SK-N-SH (cell line): Measurements from ENCODE around the gene CHERP. TPM values are rescaled to one million over a fixed set of nuclear protein-coding genes. Genes with fewer than 3 reads are reported as not detected.
A peak's percentile ranks its signal among the peaks of the same experiment; 100 is the strongest.

Experiments used
- CTCF ChIA-PET: fragments of 300-600, 350-600 bp; formaldehyde crosslinking; extraction: SDS; loops from one replicate; lab custom pipeline; 2021; lab: Yijun Ruan, JAX
- POLR2A ChIA-PET: fragments of 350-600 bp; sonication (Branson Sonifier 250); formaldehyde crosslinking; extraction: SDS; loops from one replicate; lab custom pipeline; 2020; ENCODE audit warnings: antibody characterized with exemption, inconsistent platforms; lab: Yijun Ruan, JAX
- DNase-seq: peaks from one replicate; pipeline ENCODE4 v3.0.0; 2012
- H2AFZ ChIP-seq: fragments of 200-600 bp; sonication (generic); 2 replicates; pipeline ENCODE4 v1.8.1; 2016; ENCODE audit warnings: antibody characterized with exemption, mild to moderate bottlenecking, low read depth
- H3F3A ChIP-seq: fragments of 200-600 bp; sonication (generic); replicated peaks from 2 replicates; pipeline ENCODE3; 2016; ENCODE audit warnings: antibody characterized with exemption, mild to moderate bottlenecking; ENCODE audit not compliant: insufficient read depth
- H3K27ac ChIP-seq, 2 experiments: fragments of 200-500 bp in 1 of 2; fragments of 200-600 bp in 1 of 2; sonication (Bioruptor generic) in 1 of 2; sonication (generic), shearing (Covaris generic) in 1 of 2; 2 replicates each; pipeline versions ENCODE4 v1.5.1 to v1.6.1; 2014 to 2016; ENCODE audit warnings: low read depth in 2 of 2, inconsistent platforms in 1 of 2, low read length in 1 of 2, mild to moderate bottlenecking in 1 of 2, mixed read lengths in 1 of 2
- H3K27me3 ChIP-seq: fragments of 200-600 bp; sonication (generic), shearing (Covaris generic); 2 replicates; pipeline ENCODE4 v1.6.1; 2016; ENCODE audit warnings: mixed run types; ENCODE audit not compliant: insufficient read depth
- H3K36me3 ChIP-seq, 2 experiments: fragments of 200-500 bp in 1 of 2; fragments of 200-600 bp in 1 of 2; sonication (Bioruptor generic) in 1 of 2; sonication (generic) in 1 of 2; replicated peaks in 1 of 2; 2 replicates each; pipeline versions ENCODE3 to v1.5.1; 2014 to 2016; ENCODE audit warnings: low read length in 1 of 2, mild to moderate bottlenecking in 1 of 2; ENCODE audit not compliant: insufficient read depth in 2 of 2, control insufficient read depth in 1 of 2
- H3K4me1 ChIP-seq, 2 experiments: fragments of 200-500 bp in 1 of 2; fragments of 200-600 bp in 1 of 2; sonication (Bioruptor generic) in 1 of 2; sonication (generic), shearing (Covaris generic) in 1 of 2; 2 replicates each; pipeline versions ENCODE4 v1.5.1 to v1.6.1; 2014 to 2016; ENCODE audit warnings: low read depth in 1 of 2, low read length in 1 of 2, mixed run types in 1 of 2; ENCODE audit not compliant: insufficient read depth in 2 of 2, control insufficient read depth in 1 of 2
- H3K4me2 ChIP-seq: fragments of 200-600 bp; sonication (generic), shearing (Covaris generic); 2 replicates; pipeline ENCODE4 v1.6.1; 2017; ENCODE audit warnings: mixed run types
- H3K4me3 ChIP-seq, 2 experiments: fragments of 200-500 bp in 1 of 2; fragments of 200-600 bp in 1 of 2; sonication (Bioruptor generic) in 1 of 2; sonication (generic), shearing (Covaris generic) in 1 of 2; 2 replicates each; pipeline versions ENCODE4 v1.5.1 to v1.8.1; 2014 to 2016; ENCODE audit warnings: low read depth in 2 of 2, inconsistent platforms in 1 of 2, low read length in 1 of 2, mild to moderate bottlenecking in 1 of 2, mixed read lengths in 1 of 2, moderate library complexity in 1 of 2
- H3K79me2 ChIP-seq: fragments of 200-600 bp; sonication (generic); 2 replicates; pipeline ENCODE4 v1.8.1; 2017; ENCODE audit warnings: mild to moderate bottlenecking; ENCODE audit not compliant: insufficient read depth
- H3K9ac ChIP-seq: fragments of 200-600 bp; sonication (generic); 2 replicates; pipeline ENCODE4 v1.6.1; 2017; ENCODE audit warnings: mixed run types
- H3K9me2 ChIP-seq: fragments of 200-600 bp; sonication (generic); 2 replicates; pipeline ENCODE4 v1.6.1; 2017; ENCODE audit warnings: mixed run types
- H3K9me3 ChIP-seq: fragments of 200-600 bp; sonication (generic); 2 replicates; pipeline ENCODE4 v1.6.1; 2017; ENCODE audit warnings: mixed run types, mild to moderate bottlenecking, moderate library complexity
- H4K20me1 ChIP-seq: fragments of 200-600 bp; sonication (generic); 2 replicates; pipeline ENCODE4 v1.6.1; 2017; ENCODE audit warnings: mild to moderate bottlenecking, mixed run types; ENCODE audit not compliant: insufficient read depth
- ELF1 ChIP-seq: IDR thresholded peaks from 2 replicates; pipeline ENCODE4 v1.4.0; 2012
- EP300 ChIP-seq, 2 experiments: IDR thresholded peaks; 2 replicates each; pipeline versions ENCODE4 v1.4.0 to v1.6.1; 2012; ENCODE audit warnings: borderline replicate concordance in 1 of 2, low read depth in 1 of 2, low read length in 1 of 2
- FOSL2 ChIP-seq: IDR thresholded peaks from 2 replicates; pipeline ENCODE4 v1.4.0; 2012; ENCODE audit warnings: low read depth, mild to moderate bottlenecking, moderate library complexity, borderline replicate concordance
- FOXJ3 ChIP-seq: sonication (generic); formaldehyde crosslinking; IDR thresholded peaks from 2 replicates; pipeline ENCODE4 v1.5.1; 2020; ENCODE audit warnings: mild to moderate bottlenecking, missing genetic modification reagents
- GATA2 ChIP-seq: sonication (generic); formaldehyde crosslinking; IDR thresholded peaks from 2 replicates; pipeline ENCODE4 v1.5.0; 2020; ENCODE audit warnings: mild to moderate bottlenecking, missing genetic modification reagents
- NFIC ChIP-seq: IDR thresholded peaks from 2 replicates; pipeline ENCODE4 v1.4.0; 2012; ENCODE audit warnings: borderline replicate concordance
- RAD21 ChIP-seq: IDR thresholded peaks from 2 replicates; pipeline ENCODE4 v1.6.1; 2012; ENCODE audit warnings: mild to moderate bottlenecking, low read length
- RCOR1 ChIP-seq: fragments of 150-350 bp; IDR thresholded peaks from 2 replicates; pipeline ENCODE4 v1.6.1; 2017; ENCODE audit warnings: antibody characterized with exemption, low read length
- RFX5 ChIP-seq: IDR thresholded peaks from 2 replicates; pipeline ENCODE4 v1.6.1; 2012; ENCODE audit warnings: mild to moderate bottlenecking, improper control_type of control experiment, low read length
- WGBS: methylation state at CpG from one replicate; pipeline ENCODE4 v1.1.6; 2017; ENCODE audit warnings: low lambda C conversion rate; 5-methylcytosine and 5-hydroxymethylcytosine counted together
- polyA plus RNA-seq, 3 experiments: library from polyadenylated mRNA; depleted of rRNA; stranded (reverse); fragments of >200 nt; gene quantifications; 2 replicates each; pipeline ENCODE4 v1.2.3, GENCODE V29; 2012
- TF ChIP-seq, protein P1 (sequence below): IDR thresholded peaks from 2 replicates; pipeline ENCODE4 v1.4.0; 2012; ENCODE audit warnings: low read depth, borderline replicate concordance
- TF ChIP-seq, protein P2 (sequence below): IDR thresholded peaks from 2 replicates; pipeline ENCODE4 v1.6.1; 2012; ENCODE audit warnings: mild to moderate bottlenecking, low read depth, low read length, moderate library complexity
- TF ChIP-seq, protein P3 (sequence below): fragments of 150-350 bp; IDR thresholded peaks from 2 replicates; pipeline ENCODE4 v1.6.1; 2016; ENCODE audit warnings: mild to moderate bottlenecking, low read depth, low read length
- TF ChIP-seq, protein P4 (sequence below): fragments of 150-350 bp; IDR thresholded peaks from 2 replicates; pipeline ENCODE4 v1.6.1; 2017; ENCODE audit warnings: antibody characterized with exemption, low read length, low read depth, borderline replicate concordance
- TF ChIP-seq, protein P5 (sequence below): IDR thresholded peaks from 2 replicates; pipeline ENCODE4 v1.4.0; 2012; ENCODE audit warnings: low read depth, borderline replicate concordance

CHERP gene
- polyA plus RNA-seq, 1 of the 3 experiments (the other 2 are of a cell fraction), result 16.8 TPM

DNA sequence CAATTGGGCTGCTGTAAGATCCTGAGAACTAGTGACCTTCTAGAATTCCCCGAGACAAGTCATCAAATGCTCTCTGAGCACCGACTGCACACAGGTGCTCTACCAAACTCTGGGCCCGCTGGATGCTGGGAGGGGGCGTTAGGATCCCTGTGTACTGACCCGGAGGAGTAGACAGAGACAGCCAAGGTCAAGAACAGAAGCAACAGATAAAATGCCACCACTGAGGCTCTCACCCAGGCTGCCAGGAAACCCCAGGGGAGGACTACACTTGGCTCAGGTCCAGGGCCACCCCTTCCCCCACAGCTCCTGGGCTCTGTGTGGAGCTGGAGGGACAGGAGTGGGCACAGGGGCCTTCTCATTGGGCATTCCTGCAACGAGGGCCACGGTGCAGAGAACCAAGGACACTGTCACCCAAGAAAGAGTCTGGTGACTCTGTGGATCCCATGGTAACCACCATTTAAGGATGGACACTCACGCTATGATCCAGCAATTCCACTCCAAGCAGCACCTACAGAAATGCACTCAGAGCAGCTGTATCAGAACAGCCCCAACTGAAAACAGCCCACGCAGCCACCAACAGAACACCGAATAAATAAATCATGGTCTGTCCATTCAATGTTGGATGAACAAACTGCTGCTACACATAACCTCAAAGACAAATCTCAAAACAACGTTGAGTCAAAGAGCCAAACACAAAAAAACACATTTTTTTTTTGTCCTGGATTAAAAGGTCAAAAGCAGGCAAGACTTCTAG, 46.8 kb upstream of the CHERP start:
- Histone ChIP-seq H3K27me3 (no peaks in the 10 kb centered on the region), H3F3A (peaks cover 8% of the 10 kb centered on the region), H3K4me1 (peaks cover 40 to 80% of the 10 kb centered on the region in 2 experiments), H3K4me3 (no peak overlapping the region), H4K20me1 (peaks cover 99% of the 10 kb centered on the region), H3K4me2 (no peak overlapping the region), H3K9me2 (no peaks in the 10 kb centered on the region), H3K36me3 (no peaks in the 10 kb centered on the region), H3K27ac (peak overlapping the region in 1 of 2 experiments; percentile 77; a peak in 2 of 4 replicates), H2AFZ (no peak overlapping the region), H3K9me3 (no peaks in the 10 kb centered on the region), H3K9ac (no peak overlapping the region), H3K79me2 (peaks cover 99% of the 10 kb centered on the region)
- TF ChIP-seq, protein P1, sequence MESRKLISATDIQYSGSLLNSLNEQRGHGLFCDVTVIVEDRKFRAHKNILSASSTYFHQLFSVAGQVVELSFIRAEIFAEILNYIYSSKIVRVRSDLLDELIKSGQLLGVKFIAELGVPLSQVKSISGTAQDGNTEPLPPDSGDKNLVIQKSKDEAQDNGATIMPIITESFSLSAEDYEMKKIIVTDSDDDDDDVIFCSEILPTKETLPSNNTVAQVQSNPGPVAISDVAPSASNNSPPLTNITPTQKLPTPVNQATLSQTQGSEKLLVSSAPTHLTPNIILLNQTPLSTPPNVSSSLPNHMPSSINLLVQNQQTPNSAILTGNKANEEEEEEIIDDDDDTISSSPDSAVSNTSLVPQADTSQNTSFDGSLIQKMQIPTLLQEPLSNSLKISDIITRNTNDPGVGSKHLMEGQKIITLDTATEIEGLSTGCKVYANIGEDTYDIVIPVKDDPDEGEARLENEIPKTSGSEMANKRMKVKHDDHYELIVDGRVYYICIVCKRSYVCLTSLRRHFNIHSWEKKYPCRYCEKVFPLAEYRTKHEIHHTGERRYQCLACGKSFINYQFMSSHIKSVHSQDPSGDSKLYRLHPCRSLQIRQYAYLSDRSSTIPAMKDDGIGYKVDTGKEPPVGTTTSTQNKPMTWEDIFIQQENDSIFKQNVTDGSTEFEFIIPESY, result no peak
- TF ChIP-seq RFX5 (no peak), FOSL2 (no peak), RAD21 (no peak), EP300 (IDR thresholded peaks at IDR 0.05; ENCODE audit: borderline replicate concordance in 1 of 2, low read depth in 1 of 2, low read length in 1 of 2) (no peak), FOXJ3 (CRISPR knock-in tag) (no peak), NFIC (no peak), ELF1 (no peak), RCOR1 (no peak), GATA2 (CRISPR knock-in tag) (no peak)
- TF ChIP-seq, protein P2, sequence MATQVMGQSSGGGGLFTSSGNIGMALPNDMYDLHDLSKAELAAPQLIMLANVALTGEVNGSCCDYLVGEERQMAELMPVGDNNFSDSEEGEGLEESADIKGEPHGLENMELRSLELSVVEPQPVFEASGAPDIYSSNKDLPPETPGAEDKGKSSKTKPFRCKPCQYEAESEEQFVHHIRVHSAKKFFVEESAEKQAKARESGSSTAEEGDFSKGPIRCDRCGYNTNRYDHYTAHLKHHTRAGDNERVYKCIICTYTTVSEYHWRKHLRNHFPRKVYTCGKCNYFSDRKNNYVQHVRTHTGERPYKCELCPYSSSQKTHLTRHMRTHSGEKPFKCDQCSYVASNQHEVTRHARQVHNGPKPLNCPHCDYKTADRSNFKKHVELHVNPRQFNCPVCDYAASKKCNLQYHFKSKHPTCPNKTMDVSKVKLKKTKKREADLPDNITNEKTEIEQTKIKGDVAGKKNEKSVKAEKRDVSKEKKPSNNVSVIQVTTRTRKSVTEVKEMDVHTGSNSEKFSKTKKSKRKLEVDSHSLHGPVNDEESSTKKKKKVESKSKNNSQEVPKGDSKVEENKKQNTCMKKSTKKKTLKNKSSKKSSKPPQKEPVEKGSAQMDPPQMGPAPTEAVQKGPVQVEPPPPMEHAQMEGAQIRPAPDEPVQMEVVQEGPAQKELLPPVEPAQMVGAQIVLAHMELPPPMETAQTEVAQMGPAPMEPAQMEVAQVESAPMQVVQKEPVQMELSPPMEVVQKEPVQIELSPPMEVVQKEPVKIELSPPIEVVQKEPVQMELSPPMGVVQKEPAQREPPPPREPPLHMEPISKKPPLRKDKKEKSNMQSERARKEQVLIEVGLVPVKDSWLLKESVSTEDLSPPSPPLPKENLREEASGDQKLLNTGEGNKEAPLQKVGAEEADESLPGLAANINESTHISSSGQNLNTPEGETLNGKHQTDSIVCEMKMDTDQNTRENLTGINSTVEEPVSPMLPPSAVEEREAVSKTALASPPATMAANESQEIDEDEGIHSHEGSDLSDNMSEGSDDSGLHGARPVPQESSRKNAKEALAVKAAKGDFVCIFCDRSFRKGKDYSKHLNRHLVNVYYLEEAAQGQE, result no peak
- TF ChIP-seq, protein P3, sequence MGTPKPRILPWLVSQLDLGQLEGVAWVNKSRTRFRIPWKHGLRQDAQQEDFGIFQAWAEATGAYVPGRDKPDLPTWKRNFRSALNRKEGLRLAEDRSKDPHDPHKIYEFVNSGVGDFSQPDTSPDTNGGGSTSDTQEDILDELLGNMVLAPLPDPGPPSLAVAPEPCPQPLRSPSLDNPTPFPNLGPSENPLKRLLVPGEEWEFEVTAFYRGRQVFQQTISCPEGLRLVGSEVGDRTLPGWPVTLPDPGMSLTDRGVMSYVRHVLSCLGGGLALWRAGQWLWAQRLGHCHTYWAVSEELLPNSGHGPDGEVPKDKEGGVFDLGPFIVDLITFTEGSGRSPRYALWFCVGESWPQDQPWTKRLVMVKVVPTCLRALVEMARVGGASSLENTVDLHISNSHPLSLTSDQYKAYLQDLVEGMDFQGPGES, result no peak
- TF ChIP-seq, protein P4, sequence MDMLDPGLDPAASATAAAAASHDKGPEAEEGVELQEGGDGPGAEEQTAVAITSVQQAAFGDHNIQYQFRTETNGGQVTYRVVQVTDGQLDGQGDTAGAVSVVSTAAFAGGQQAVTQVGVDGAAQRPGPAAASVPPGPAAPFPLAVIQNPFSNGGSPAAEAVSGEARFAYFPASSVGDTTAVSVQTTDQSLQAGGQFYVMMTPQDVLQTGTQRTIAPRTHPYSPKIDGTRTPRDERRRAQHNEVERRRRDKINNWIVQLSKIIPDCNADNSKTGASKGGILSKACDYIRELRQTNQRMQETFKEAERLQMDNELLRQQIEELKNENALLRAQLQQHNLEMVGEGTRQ, result no peak
- TF ChIP-seq, protein P5, sequence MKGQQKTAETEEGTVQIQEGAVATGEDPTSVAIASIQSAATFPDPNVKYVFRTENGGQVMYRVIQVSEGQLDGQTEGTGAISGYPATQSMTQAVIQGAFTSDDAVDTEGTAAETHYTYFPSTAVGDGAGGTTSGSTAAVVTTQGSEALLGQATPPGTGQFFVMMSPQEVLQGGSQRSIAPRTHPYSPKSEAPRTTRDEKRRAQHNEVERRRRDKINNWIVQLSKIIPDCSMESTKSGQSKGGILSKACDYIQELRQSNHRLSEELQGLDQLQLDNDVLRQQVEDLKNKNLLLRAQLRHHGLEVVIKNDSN, result no peak
- ChIA-PET POLR2A (no interaction called here), CTCF (interaction anchor here (0.6 to 3.5 kb wide), 2 partner anchors 11 to 15 kb away, joined by 3 to 12 read pairs; no protein-coding TSS in a partner anchor)
- WGBS, result 86% methylated on average over 8 of the region's 11 CpGs
- DNase-seq, result no peak
